Left ventricle myocardium inferior (tissue), 1 donor: Measurements from ENCODE around the gene VEGFB. TPM values are rescaled to one million over a fixed set of nuclear protein-coding genes. Genes with fewer than 3 reads are reported as not detected.
A peak's percentile ranks its signal among the peaks of the same experiment; 100 is the strongest.

Experiments used
- DNase-seq: peaks from one replicate; pipeline ENCODE4 v3.0.0-alpha.2; 2020
- H3K27ac ChIP-seq: fragments of 200-600 bp; replicated peaks from 2 replicates; pipeline ENCODE4 v1.8.0; 2021
- H3K27me3 ChIP-seq: fragments of 200-600 bp; 2 replicates; pipeline ENCODE4 v1.8.0; 2021; ENCODE audit warnings: low read depth
- H3K36me3 ChIP-seq: fragments of 200-600 bp; 2 replicates; pipeline ENCODE4 v1.8.0; 2021
- H3K4me1 ChIP-seq: fragments of 200-600 bp; 2 replicates; pipeline ENCODE4 v1.8.0; 2021
- H3K4me3 ChIP-seq: fragments of 200-600 bp; 2 replicates; pipeline ENCODE4 v1.8.0; 2021; ENCODE audit warnings: mild to moderate bottlenecking, moderate library complexity
- H3K9me3 ChIP-seq: fragments of 200-600 bp; replicated peaks from 2 replicates; pipeline ENCODE4 v1.8.0; 2021
- CTCF ChIP-seq: fragments of 200-600 bp; IDR thresholded peaks from 2 replicates; pipeline ENCODE4 v1.8.0; 2021; ENCODE audit warnings: antibody characterized with exemption, mild to moderate bottlenecking, borderline replicate concordance
- intact Hi-C: fragments of 100-400 bp; cut with micrococcal nuclease; formaldehyde crosslinking; loops from one replicate; pipeline ENCODE4 v1.11.0; 2022
- total RNA-seq: library from RNA; stranded (reverse); fragmentation: NEBNext Ultra II Directional; extraction: Animal tissue kit (Norgen Biotek cat#: 25700); gene quantifications from one replicate; pipeline ENCODE4 v1.2.1, GENCODE V29; 2021
- donor health status: DM: no; HTN: yes; CAD: no; lungs with severe emphysema.

Gene VEGFB
- total RNA-seq, 1 donor from 2014 or later, result 272 TPM

GRCh38 chr11:64232182-64232966 is 2.0 kb upstream of the VEGFB start:
- Histone ChIP-seq H3K27me3 (no peaks in the 10 kb centered on the region), H3K36me3 (peaks cover 3% of the 10 kb centered on the region), H3K9me3 (no peaks in the 10 kb centered on the region), H3K4me1 (peaks cover 86% of the 10 kb centered on the region), H3K4me3 (no peak overlapping the region), H3K27ac (peak overlapping the region; percentile 30)
- intact Hi-C loops, result no loop called here
- no peak for DNase-seq
- no peak for TF ChIP-seq CTCF

GRCh38 chr11:64232967-64233315 is 1.4 kb upstream of the VEGFB start:
- TF ChIP-seq CTCF, result no peak
- DNase-seq, result no peak
- H3K9me3 ChIP-seq, result no peaks in the 10 kb centered on the region
- no peak overlapping the region for H3K27ac ChIP-seq
- no peaks in the 10 kb centered on the region for H3K27me3 ChIP-seq
- peaks cover 83% of the 10 kb centered on the region for H3K4me1 ChIP-seq
- no peak overlapping the region for H3K4me3 ChIP-seq
- H3K36me3 ChIP-seq, result peaks cover 9% of the 10 kb centered on the region
- intact Hi-C loops, result no loop called here

- Histone ChIP-seq H3K4me3 (peak overlapping the region; percentile 85), H3K4me1 (peaks cover 67% of the 10 kb centered on the region), H3K36me3 (peaks cover 20% of the 10 kb centered on the region), H3K9me3 (no peaks in the 10 kb centered on the region), H3K27me3 (no peaks in the 10 kb centered on the region), H3K27ac (peak overlapping the region; percentile 95)
- DNase-seq, result peak; percentile 57
- peak; percentile 25 for TF ChIP-seq CTCF
- intact Hi-C loops, result no loop called here
These were observed 429 bp downstream of the VEGFB start for GRCh38 chr11:64234647-64235379.

GRCh38 chr11:64235437-64236161 is 1.2 kb downstream of the VEGFB start:
- peak overlapping the region; percentile 95 for H3K27ac ChIP-seq
- intact Hi-C loops, result no loop called here
- peaks cover 67% of the 10 kb centered on the region for H3K4me1 ChIP-seq
- DNase-seq, result no peak
- H3K4me3 ChIP-seq, result peak overlapping the region; percentile 85
- TF ChIP-seq CTCF, result no peak
- H3K27me3 ChIP-seq, result no peaks in the 10 kb centered on the region
- peaks cover 20% of the 10 kb centered on the region for H3K36me3 ChIP-seq
- H3K9me3 ChIP-seq, result no peaks in the 10 kb centered on the region

- no peak for DNase-seq
- Histone ChIP-seq H3K27me3 (no peaks in the 10 kb centered on the region), H3K9me3 (no peaks in the 10 kb centered on the region), H3K4me3 (no peak overlapping the region), H3K4me1 (peaks cover 62% of the 10 kb centered on the region), H3K36me3 (peaks cover 20% of the 10 kb centered on the region), H3K27ac (peak overlapping the region; percentile 100)
- TF ChIP-seq CTCF, result no peak
- intact Hi-C loops, result no loop called here
These were observed 3.1 kb downstream of the VEGFB start for GRCh38 chr11:64237484-64237951.
